NK-92 treated with Interleukin-12 subunit alpha and Interleukin-12 subunit beta, amount 100 ng/mL, for 24 hours (cell line): ENCODE results near the gene FAM118A.

Source experiments
- DNase-seq: peaks from one replicate; lab custom pipeline; 2025; lab: John Stamatoyannopoulos, UW

Gene FAM118A

DNA sequence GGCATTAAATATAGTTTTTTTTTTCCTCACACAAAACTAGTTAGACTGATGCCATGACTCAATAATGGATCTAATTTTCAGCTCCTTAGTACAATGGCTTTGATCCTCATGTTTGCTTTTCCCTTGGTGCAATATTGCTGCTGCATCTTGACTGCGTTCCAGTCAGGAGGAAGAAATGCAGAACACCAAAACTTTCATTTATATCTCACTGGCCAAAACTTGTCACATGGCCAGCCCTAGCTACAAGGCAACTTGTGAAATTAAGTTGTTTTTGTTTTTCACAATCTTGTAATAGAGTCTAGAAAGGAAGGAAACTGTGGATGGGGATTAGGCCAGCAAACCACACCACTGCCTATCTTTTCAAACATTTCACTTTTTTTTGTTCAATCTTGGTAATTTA, 67.0 kb downstream of the FAM118A start:
- no peak for DNase-seq

- no peak for DNase-seq
Observed at GRCh38 chr22:45381348-45381747, 71.6 kb downstream of the FAM118A start.

DNA sequence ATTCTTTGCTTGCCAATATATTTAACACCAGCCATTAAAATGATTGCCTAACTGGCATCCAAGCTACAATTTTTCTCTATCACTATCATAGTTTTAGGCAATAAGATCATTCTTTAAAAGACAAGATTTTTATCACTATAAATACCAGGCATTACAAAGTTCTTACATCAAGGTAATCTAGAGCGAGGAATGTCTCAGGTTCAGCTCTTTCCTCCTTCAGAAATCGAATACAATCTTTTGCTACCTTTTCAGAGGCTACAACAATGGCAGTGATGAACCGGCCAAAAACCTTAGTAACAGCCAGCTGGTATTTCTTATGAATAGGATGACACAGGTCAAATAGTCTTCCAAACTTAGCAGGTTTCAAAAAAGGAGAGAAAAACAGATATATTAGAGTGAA, 79.8 kb downstream of the FAM118A start:
- DNase-seq: no peak
